LNCAP (cell line): ENCODE results near the gene TGFB1.

ENCODE experiments used
- TF ChIP-seq, protein P1 (sequence below): fragments of 450-650 bp; IDR thresholded peaks from 2 replicates; pipeline ENCODE4 v1.5.1; 2017; ENCODE audit warnings: mild to moderate bottlenecking

The TGFB1 gene

DNA sequence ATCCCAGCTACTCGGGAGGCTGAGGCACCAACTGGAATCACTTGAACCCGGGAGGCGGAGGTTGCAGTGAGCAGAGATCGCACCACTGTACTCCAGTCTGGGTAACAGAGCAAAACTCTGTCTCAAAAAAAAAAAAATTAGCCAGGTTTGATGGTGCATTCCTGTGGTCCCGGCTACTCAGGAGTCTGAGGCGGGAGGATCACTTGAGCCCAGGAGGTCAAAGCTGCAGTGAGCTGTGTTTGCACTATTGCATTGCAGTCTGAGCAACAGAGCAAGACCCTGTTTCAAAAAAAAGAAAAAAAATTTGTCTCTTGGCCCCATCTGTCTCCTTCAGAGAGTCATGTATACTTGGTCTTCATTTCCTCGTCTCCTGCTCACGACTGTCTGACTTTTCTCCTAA, 42.1 kb downstream of the TGFB1 start:
- TF ChIP-seq, protein P1, sequence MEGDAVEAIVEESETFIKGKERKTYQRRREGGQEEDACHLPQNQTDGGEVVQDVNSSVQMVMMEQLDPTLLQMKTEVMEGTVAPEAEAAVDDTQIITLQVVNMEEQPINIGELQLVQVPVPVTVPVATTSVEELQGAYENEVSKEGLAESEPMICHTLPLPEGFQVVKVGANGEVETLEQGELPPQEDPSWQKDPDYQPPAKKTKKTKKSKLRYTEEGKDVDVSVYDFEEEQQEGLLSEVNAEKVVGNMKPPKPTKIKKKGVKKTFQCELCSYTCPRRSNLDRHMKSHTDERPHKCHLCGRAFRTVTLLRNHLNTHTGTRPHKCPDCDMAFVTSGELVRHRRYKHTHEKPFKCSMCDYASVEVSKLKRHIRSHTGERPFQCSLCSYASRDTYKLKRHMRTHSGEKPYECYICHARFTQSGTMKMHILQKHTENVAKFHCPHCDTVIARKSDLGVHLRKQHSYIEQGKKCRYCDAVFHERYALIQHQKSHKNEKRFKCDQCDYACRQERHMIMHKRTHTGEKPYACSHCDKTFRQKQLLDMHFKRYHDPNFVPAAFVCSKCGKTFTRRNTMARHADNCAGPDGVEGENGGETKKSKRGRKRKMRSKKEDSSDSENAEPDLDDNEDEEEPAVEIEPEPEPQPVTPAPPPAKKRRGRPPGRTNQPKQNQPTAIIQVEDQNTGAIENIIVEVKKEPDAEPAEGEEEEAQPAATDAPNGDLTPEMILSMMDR = no peak

GRCh38 chr19:41311072-41311471, 42.6 kb downstream of the TGFB1 start:
- TF ChIP-seq, protein P1 = no peak

DNA sequence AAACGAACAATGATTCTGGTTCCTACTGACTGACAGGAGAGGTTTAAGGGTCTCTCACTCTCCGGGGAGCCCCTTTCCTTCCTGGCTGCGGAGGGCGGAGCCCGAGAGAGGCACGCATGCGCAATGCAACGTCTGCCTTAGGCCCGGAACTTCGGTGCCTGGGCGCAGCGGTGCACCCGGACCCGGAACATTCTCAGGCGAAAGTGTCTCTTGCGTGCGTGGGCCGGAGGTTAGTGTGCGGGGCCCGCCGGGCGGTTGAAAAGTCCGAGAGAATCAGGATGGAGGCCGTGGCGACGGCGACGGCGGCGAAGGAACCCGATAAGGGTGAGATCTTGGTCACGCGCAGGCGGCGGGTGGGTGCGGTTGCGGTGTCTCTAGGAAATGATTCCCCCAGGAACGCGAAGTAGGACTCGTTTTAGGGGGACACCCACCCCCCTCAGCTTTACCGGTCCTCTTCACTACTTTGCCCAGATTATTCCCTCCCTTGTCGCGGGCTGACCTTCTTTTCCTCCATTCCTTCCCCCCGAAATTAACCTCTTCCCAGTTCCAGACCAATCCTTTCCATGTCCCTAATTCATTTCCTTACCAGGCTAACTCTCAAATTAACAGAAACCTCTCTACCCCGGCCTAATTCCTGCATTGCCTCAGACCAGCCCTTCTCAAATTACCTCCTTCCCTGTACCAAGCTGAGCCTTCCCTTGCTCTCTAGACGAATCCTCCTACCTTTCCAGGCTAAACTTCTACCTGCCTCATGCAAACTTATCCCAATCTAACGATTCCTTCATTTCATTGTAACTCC, 43.5 kb downstream of the TGFB1 start, which contains the start of gene CCDC97:
TSS of gene CCDC97 (plus strand) at position 140 of the 799 bp plus-strand sequence. CDS start at position 279, 139 bp downstream.
- TF ChIP-seq, protein P1 = no peak

DNA sequence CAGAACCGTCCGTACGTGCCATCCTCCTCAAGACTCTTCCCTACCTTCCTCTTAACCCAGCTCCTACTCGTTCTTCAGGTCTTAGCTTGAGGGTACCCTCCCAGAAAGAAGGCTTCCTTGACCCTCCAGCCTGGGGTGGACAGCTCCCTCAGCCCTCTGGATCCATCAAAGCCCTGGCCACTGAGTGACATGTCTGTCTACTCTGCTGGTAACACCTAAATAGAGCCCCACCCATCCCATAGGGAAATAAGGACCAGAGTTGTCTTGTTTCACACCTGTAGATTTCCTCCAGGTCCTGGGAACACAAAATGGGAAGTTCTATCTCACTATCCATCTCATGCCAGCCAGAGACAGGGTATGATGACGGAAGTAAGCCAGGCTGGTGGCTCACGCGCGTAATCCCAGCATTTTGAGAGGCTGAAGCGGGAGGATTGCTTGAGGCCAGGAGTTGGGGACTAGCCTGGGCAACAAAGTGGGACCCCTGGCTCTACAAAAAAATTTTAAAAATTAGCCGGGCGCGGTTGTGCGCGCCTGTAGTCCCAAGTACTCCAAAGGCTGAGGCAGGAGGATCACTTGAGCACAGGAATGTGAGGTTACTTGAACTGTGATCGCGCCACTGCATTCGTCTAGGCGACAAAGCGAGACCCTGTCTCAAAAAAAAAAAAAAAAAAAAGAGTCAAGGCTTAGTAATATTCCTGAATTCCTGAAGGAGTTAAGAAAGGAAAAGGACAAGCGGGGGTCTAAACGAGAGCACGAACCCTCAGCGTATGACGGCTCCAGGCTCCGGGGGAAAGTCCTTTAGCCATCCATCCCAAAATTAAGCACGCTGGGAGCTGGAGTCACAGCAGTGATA, 44.3 kb downstream of the TGFB1 start:
- TF ChIP-seq, protein P1 = no peak

- TF ChIP-seq, protein P1 = peak; percentile 73
Measured at GRCh38 chr19:41308450-41309179, 45.1 kb downstream of the TGFB1 start.

DNA sequence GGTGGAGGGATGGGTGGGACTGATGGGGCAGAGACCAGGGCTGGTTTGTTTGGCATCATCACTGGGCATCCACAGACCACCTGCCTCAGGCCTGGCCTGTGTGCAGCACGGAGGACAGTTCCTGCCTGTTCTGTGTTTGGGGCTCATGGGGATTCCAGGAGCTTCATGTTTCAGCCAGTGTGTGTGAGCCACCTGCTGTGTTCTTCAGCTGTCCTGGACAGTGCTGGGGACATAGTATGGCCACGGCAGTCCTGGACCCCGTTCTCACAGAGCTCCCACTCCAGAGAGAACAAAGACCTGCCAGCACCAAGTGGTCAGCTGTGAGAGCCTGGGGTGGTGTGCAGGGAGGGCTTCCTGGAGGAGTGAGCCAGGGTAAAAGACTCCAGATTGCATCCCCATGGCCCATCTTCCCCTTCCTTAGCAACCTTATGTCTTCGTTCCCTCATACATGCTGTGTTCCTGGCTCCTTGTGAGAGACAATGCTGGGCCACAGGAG, 45.7 kb downstream of the TGFB1 start:
- TF ChIP-seq, protein P1 = no peak
